Bronchial epithelial cell (primary cell): Measurements from ENCODE around the gene BRWD1. TPM values are rescaled to one million over a fixed set of nuclear protein-coding genes. Genes with fewer than 3 reads are reported as not detected.

ENCODE experiments used
- DNase-seq: peaks from one replicate; pipeline ENCODE4 v3.0.0-alpha.2; 2010; ENCODE audit warnings: low read depth
- FAIRE-seq: peaks from 2 replicates; lab custom pipeline; 2011; peaks lifted over from hg19 to GRCh38; lab: Jason Lieb, UNC
- H3K27me3 ChIP-seq: 2 replicates; pipeline ENCODE4 v1.5.1; 2011; ENCODE audit warnings: low read length; ENCODE audit not compliant: control insufficient read depth, insufficient read depth
- H3K36me3 ChIP-seq: 2 replicates; pipeline ENCODE4 v1.5.1; 2011; ENCODE audit warnings: low read length; ENCODE audit not compliant: control insufficient read depth, insufficient read depth
- H3K4me3 ChIP-seq: 2 replicates; pipeline ENCODE4 v1.5.1; 2011; ENCODE audit warnings: mild to moderate bottlenecking, low read depth, low read length, control low read depth
- CTCF ChIP-seq: IDR thresholded peaks from 2 replicates; pipeline ENCODE4 v1.5.1; 2011; ENCODE audit warnings: mild to moderate bottlenecking, moderate library complexity, low read length, control low read depth, inconsistent platforms; ENCODE audit not compliant: insufficient read depth, severe bottlenecking
- total RNA-seq: library from RNA; depleted of rRNA; stranded (reverse); fragments of >200 nt; gene quantifications from 2 replicates; pipeline ENCODE4 v1.2.1, GENCODE V29; 2014

Gene BRWD1
- total RNA-seq, 1 donor from 2014 or later, result 71.6 TPM

DNA sequence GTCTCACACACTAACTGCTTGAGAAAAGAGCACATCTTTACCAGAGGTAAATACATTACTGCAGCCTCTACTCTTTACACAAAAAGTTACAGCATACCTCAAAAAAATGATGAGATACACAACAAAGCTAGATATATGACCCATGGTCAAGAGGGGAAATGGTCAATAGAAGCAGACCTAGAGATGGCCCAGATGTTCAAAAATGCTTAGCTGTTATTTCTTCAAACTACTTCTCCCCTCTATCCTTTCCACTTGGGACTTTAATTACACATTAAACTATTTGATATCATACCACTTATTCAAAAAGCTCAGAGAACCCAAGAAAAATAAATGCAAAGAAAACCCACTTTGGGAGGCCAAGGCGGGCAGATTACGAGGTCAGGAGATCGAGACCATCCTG, 12.8 kb downstream of the BRWD1 start:
- FAIRE-seq (no peak), DNase-seq (no peak)
- H3K36me3 ChIP-seq, result peaks cover 9% of the 10 kb centered on the region
- no peak overlapping the region for H3K4me3 ChIP-seq
- H3K27me3 ChIP-seq, result no peaks in the 10 kb centered on the region
- no peak for TF ChIP-seq CTCF

- DNase-seq, result no peak
- no peak for FAIRE-seq
- no peak for TF ChIP-seq CTCF
- no peaks in the 10 kb centered on the region for H3K27me3 ChIP-seq
- peaks cover 11% of the 10 kb centered on the region for H3K36me3 ChIP-seq
- no peak overlapping the region for H3K4me3 ChIP-seq
Measured at GRCh38 chr21:39296891-39297290, 16.5 kb downstream of the BRWD1 start.

DNA sequence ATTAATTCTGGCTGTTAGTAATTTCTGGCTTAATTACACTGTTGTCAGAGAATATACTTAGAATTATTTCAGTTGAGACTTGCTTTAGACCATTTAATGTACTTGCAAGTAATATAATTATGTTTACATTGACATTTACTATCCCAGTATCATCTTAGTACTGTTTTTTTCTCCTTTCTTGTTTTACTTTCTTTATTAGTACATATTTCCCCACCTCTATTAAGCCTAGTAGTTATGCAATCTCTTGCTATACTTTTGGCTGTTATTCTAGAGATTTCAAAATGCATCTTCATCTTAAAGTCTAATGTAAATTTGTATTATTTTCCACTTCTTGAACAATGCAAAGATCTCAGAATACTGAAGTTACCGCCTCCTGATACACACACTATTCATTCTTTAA, 24.4 kb downstream of the BRWD1 start:
- Histone ChIP-seq H3K4me3 (no peak overlapping the region), H3K27me3 (no peaks in the 10 kb centered on the region), H3K36me3 (peaks cover 8% of the 10 kb centered on the region)
- DNase-seq (no peak), FAIRE-seq (no peak)
- TF ChIP-seq CTCF, result no peak

DNA sequence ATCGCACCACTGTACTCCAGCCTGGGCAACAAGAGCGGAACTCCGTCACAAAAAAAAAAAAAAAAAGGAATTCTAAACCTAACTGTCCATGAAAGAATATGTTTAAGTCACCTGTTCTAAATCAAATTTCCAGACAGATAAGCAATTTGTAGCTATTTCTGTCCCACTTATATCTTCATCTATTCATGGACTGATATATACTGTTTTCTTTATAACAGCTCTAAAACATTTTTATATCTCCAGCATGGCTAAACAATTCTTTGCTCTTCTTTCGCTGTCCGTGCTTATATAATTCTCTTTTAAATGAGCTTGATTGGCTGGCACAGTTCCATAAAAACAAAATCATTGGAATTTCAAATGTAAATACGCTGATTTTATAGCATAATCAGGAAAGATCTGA, 30.5 kb downstream of the BRWD1 start:
- no peak for TF ChIP-seq CTCF
- Histone ChIP-seq H3K4me3 (no peak overlapping the region), H3K27me3 (no peaks in the 10 kb centered on the region), H3K36me3 (peaks cover under 1% of the 10 kb centered on the region)
- no peak for FAIRE-seq
- DNase-seq, result no peak

DNA sequence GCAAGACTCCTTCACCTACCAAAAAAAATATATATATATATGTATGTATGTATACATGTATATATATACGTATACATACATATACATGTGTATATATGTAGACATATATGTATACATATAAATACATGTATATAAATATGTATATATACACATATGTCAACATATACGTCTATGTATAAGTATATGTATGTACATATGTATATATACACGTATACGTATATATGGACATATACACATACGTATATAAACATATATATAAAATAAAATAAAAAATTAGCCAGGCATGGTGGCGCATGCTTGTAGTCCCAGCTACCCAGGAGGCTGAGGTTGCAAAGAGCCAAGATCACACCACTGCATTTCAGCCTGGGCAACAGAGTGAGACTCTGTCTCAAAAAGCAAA, 31.6 kb downstream of the BRWD1 start:
- peaks cover 4% of the 10 kb centered on the region for H3K36me3 ChIP-seq
- no peak for DNase-seq
- TF ChIP-seq CTCF, result no peak
- no peak for FAIRE-seq
- H3K4me3 ChIP-seq, result no peak overlapping the region
- no peaks in the 10 kb centered on the region for H3K27me3 ChIP-seq

- Histone ChIP-seq H3K27me3 (no peaks in the 10 kb centered on the region), H3K4me3 (no peak overlapping the region), H3K36me3 (peaks cover 4% of the 10 kb centered on the region)
- no peak for FAIRE-seq
- no peak for TF ChIP-seq CTCF
- no peak for DNase-seq
Measured at GRCh38 chr21:39281207-39281606, 32.2 kb downstream of the BRWD1 start.
